Activated CD4-positive, alpha-beta T cell treated with anti-CD3 and anti-CD28 coated beads for 36 hours (primary cell): Measurements from ENCODE around the gene TMEM47. TPM values are rescaled to one million over a fixed set of nuclear protein-coding genes. Genes with fewer than 3 reads are reported as not detected.

ENCODE experiments used
- ATAC-seq: fragments of 200-7000 bp; cut with Tn5 transposase; one replicate; pipeline ENCODE4 v1.10.0; 2021; ENCODE audit warnings: mild to moderate bottlenecking, moderate library complexity
- CTCF ChIA-PET: fragments of 350-600 bp; sonication (Branson Sonifier 250); formaldehyde crosslinking; loops from one replicate; lab custom pipeline; 2021; ENCODE audit warnings: antibody characterized with exemption; lab: Charles Lee
- POLR2A ChIA-PET: fragments of 350-600 bp; sonication (Branson Sonifier 250); formaldehyde crosslinking; loops from one replicate; lab custom pipeline; 2021; ENCODE audit warnings: antibody characterized with exemption, inconsistent platforms; lab: Charles Lee
- DNase-seq: peaks from one replicate; pipeline ENCODE4 v3.0.0-alpha.2; 2020
- H3K27ac Mint-ChIP-seq: one replicate; pipeline ENCODE4 v1.8.0; 2021; ENCODE audit warnings: mixed read lengths
- H3K27me3 Mint-ChIP-seq: one replicate; pipeline ENCODE4 v1.8.0; 2021; ENCODE audit warnings: mixed read lengths
- H3K36me3 Mint-ChIP-seq: one replicate; pipeline ENCODE4 v1.8.0; 2021; ENCODE audit warnings: low read depth, mixed read lengths
- H3K4me1 Mint-ChIP-seq: one replicate; pipeline ENCODE4 v1.8.0; 2021; ENCODE audit warnings: mixed read lengths
- H3K4me3 Mint-ChIP-seq: one replicate; pipeline ENCODE4 v1.8.0; 2021; ENCODE audit warnings: mild to moderate bottlenecking, moderate library complexity, mixed read lengths
- H3K9me3 Mint-ChIP-seq: one replicate; pipeline ENCODE4 v1.8.0; 2021; ENCODE audit warnings: low read depth, mixed read lengths
- intact Hi-C, 2 experiments: fragments of 100-400 bp; cut with DNase I in 1 of 2; cut with micrococcal nuclease in 1 of 2; formaldehyde crosslinking; loops; one replicate each; pipeline versions ENCODE4 v1.14.2 to v1.15.1; 2022 to 2024; cut with DNase I, micrococcal nuclease
- total RNA-seq, 2 experiments: library from RNA; stranded (reverse); gene quantifications; one replicate each; pipeline ENCODE4 v1.2.3, GENCODE V29; 2021

The TMEM47 gene
- total RNA-seq, result not detected

- Mint-ChIP-seq H3K9me3 (no peaks in the 10 kb centered on the region), H3K4me3 (peak within 1 kb of the TSS; percentile 8), H3K27me3 (peaks cover 24% of the 10 kb centered on the region), H3K27ac (no peak within 1 kb of the TSS), H3K4me1 (peaks cover 7% of the 10 kb centered on the region), H3K36me3 (no peaks in the 10 kb centered on the region)
- intact Hi-C loops, result no loop called here
- CTCF ChIA-PET, result no interaction called here
- DNase-seq (peak; percentile 13), ATAC-seq (peak; percentile 58)
- POLR2A ChIA-PET, result no interaction called here
Observed at GRCh38 chrX:34656842-34657725, at the start of gene TMEM47. Gene TMEM47, minus strand, starts transcription at chrX:34657285. Its CDS starts 256 bp downstream, at chrX:34657029.

- CTCF ChIA-PET, result no interaction called here
- H3K4me3 Mint-ChIP-seq, result no peak overlapping the region
- peaks cover 5% of the 10 kb centered on the region for H3K9me3 Mint-ChIP-seq
Observed at GRCh38 chrX:34687095-34687494, 30.0 kb upstream of the TMEM47 start.

GRCh38 chrX:34659575-34659974 lies 2.5 kb upstream of the TMEM47 start:
- Mint-ChIP-seq H3K4me3 (no peak overlapping the region), H3K27ac (no peak overlapping the region), H3K4me1 (peaks cover 7% of the 10 kb centered on the region), H3K36me3 (no peaks in the 10 kb centered on the region), H3K27me3 (peaks cover 21% of the 10 kb centered on the region), H3K9me3 (no peaks in the 10 kb centered on the region)
- ChIA-PET POLR2A (no interaction called here), CTCF (no interaction called here)
- ATAC-seq (no peak), DNase-seq (no peak)
- intact Hi-C loops, result no loop called here

More at GRCh38 chrX:34687095-34687494, 30.0 kb upstream of the TMEM47 start:
- no peaks in the 10 kb centered on the region for H3K27me3 Mint-ChIP-seq
- intact Hi-C loops, result no loop called here
- POLR2A ChIA-PET, result no interaction called here
- DNase-seq, result no peak
- H3K36me3 Mint-ChIP-seq, result no peaks in the 10 kb centered on the region
- H3K27ac Mint-ChIP-seq, result no peak overlapping the region
- H3K4me1 Mint-ChIP-seq, result no peaks in the 10 kb centered on the region
- no peak for ATAC-seq

GRCh38 chrX:34658326-34658725 lies 1.2 kb upstream of the TMEM47 start:
- Mint-ChIP-seq H3K9me3 (no peaks in the 10 kb centered on the region), H3K4me3 (no peak overlapping the region), H3K4me1 (peaks cover 7% of the 10 kb centered on the region), H3K27me3 (peaks cover 24% of the 10 kb centered on the region), H3K27ac (no peak overlapping the region), H3K36me3 (no peaks in the 10 kb centered on the region)
- POLR2A ChIA-PET, result no interaction called here
- CTCF ChIA-PET, result no interaction called here
- ATAC-seq (no peak), DNase-seq (no peak)
- intact Hi-C loops, result no loop called here

GRCh38 chrX:34657726-34658070 lies 613 bp upstream of the TMEM47 start:
- intact Hi-C loops, result no loop called here
- CTCF ChIA-PET, result no interaction called here
- Mint-ChIP-seq H3K4me3 (no peak overlapping the region), H3K27ac (no peak overlapping the region), H3K4me1 (peaks cover 7% of the 10 kb centered on the region), H3K9me3 (no peaks in the 10 kb centered on the region), H3K27me3 (peaks cover 24% of the 10 kb centered on the region), H3K36me3 (no peaks in the 10 kb centered on the region)
- no peak for ATAC-seq
- POLR2A ChIA-PET, result no interaction called here
- no peak for DNase-seq

- no peak for ATAC-seq
- ChIA-PET POLR2A (no interaction called here), CTCF (no interaction called here)
- Mint-ChIP-seq H3K9me3 (no peaks in the 10 kb centered on the region), H3K27ac (no peak overlapping the region), H3K36me3 (no peaks in the 10 kb centered on the region), H3K27me3 (peaks cover 24% of the 10 kb centered on the region), H3K4me1 (peaks cover 7% of the 10 kb centered on the region), H3K4me3 (peak overlapping the region; percentile 8)
- no peak for DNase-seq
- intact Hi-C loops, result no loop called here
Observed at GRCh38 chrX:34656467-34656841, 631 bp downstream of the TMEM47 start.

GRCh38 chrX:34655501-34656455 lies 1.3 kb downstream of the TMEM47 start:
- intact Hi-C loops, result no loop called here
- Mint-ChIP-seq H3K36me3 (no peaks in the 10 kb centered on the region), H3K27me3 (peaks cover 24% of the 10 kb centered on the region), H3K9me3 (no peaks in the 10 kb centered on the region), H3K4me1 (peaks cover 7% of the 10 kb centered on the region), H3K4me3 (peak overlapping the region; percentile 8), H3K27ac (no peak overlapping the region)
- ATAC-seq (no peak), DNase-seq (no peak)
- POLR2A ChIA-PET, result no interaction called here
- CTCF ChIA-PET, result no interaction called here

GRCh38 chrX:34654696-34655490 lies 2.2 kb downstream of the TMEM47 start:
- Mint-ChIP-seq H3K27ac (no peak overlapping the region), H3K4me1 (peaks cover 7% of the 10 kb centered on the region), H3K4me3 (no peak overlapping the region), H3K9me3 (no peaks in the 10 kb centered on the region), H3K27me3 (peaks cover 24% of the 10 kb centered on the region), H3K36me3 (no peaks in the 10 kb centered on the region)
- POLR2A ChIA-PET, result no interaction called here
- DNase-seq (no peak), ATAC-seq (no peak)
- intact Hi-C loops, result no loop called here
- CTCF ChIA-PET, result no interaction called here

- Mint-ChIP-seq H3K27ac (no peak overlapping the region), H3K4me3 (no peak overlapping the region), H3K4me1 (peaks cover 7% of the 10 kb centered on the region), H3K9me3 (no peaks in the 10 kb centered on the region), H3K27me3 (peaks cover 19% of the 10 kb centered on the region), H3K36me3 (no peaks in the 10 kb centered on the region)
- DNase-seq, result no peak
- intact Hi-C loops, result no loop called here
- ChIA-PET POLR2A (no interaction called here), CTCF (no interaction called here)
- no peak for ATAC-seq
Observed at GRCh38 chrX:34653811-34654210, 3.3 kb downstream of the TMEM47 start.

GRCh38 chrX:34642849-34643248 lies 14.2 kb downstream of the TMEM47 start:
- ATAC-seq (no peak), DNase-seq (no peak)
- Mint-ChIP-seq H3K27ac (no peak overlapping the region), H3K27me3 (no peaks in the 10 kb centered on the region), H3K36me3 (no peaks in the 10 kb centered on the region), H3K4me1 (no peaks in the 10 kb centered on the region), H3K4me3 (no peak overlapping the region), H3K9me3 (no peaks in the 10 kb centered on the region)
- POLR2A ChIA-PET, result no interaction called here
- intact Hi-C loops, result no loop called here
- CTCF ChIA-PET, result no interaction called here

- intact Hi-C loops, result no loop called here
- H3K4me1 Mint-ChIP-seq, result no peaks in the 10 kb centered on the region
- no peak for ATAC-seq
Observed at GRCh38 chrX:34638116-34638515, 19.0 kb downstream of the TMEM47 start.

More at GRCh38 chrX:34638116-34638515, 19.0 kb downstream of the TMEM47 start:
- Mint-ChIP-seq H3K9me3 (no peaks in the 10 kb centered on the region), H3K36me3 (no peaks in the 10 kb centered on the region), H3K27me3 (no peaks in the 10 kb centered on the region), H3K27ac (no peak overlapping the region), H3K4me3 (no peak overlapping the region)
- no peak for DNase-seq
- POLR2A ChIA-PET, result no interaction called here
- CTCF ChIA-PET, result no interaction called here
